ENCODE measurements around the gene PPP2R3A.
"Not testable (repeated sequence)": the region's sequence is repeated elsewhere in the genome, so short reads cannot be mapped to it uniquely, and the experiment has no call there.

Gene PPP2R3A

DNA sequence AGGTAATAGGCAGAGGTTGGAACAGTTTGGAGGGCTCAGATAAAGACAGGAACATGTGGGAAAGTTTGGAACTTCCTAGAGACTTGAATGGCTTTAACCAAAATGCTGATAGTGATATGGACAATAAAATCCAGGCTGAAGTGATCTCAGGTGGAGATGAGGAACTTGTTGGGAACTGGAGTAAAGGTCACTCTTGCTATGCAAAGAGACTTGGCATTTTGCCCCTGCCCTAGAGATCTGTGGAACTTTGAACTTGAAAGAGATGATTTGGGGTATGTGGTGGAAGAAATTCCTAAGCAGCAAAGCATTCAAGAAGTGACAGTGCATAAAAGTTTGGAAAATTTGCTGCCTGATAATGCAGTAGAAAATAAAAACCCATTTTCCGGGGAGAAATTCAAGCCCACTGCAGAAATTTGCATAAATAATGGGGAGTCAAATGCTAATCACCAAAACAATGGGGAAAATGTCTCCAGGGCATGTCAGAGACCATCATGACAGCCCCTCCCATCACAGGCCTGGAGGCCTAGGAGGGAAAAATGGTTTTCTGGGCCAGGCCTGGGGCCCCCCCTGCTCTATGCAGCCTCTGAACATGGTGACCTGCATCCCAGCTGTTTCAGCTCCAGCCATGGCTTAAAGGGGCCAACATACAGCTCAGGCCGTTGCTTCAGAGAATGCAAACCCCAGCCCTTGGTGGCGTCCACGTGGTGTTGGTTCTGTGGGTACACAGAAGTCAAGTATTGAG, 118.3 kb downstream of the PPP2R3A start:
- not testable (repeated sequence) for DNase-seq (ENCODE audit: low read depth)

DNA sequence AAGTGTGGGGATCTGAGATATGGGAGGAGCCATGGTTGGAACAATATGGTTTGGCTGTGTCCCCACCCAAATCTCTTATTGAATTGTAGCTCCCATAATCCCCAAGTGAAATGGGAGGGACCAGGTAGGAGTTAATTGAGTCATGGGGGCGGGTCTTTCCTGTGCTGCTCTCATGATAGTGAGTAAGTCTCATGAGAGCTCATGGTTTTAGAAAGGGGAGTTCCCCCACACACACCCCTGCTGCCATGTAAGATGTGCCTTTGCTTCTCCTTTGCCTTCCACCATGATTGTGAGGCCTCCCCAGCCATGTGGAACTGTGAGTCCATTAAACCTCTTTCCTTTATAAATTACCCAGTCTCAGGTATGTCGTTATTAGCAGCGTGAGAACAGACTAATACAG, 119.5 kb downstream of the PPP2R3A start:
- not testable (repeated sequence) for DNase-seq (ENCODE audit: low read depth)

DNA sequence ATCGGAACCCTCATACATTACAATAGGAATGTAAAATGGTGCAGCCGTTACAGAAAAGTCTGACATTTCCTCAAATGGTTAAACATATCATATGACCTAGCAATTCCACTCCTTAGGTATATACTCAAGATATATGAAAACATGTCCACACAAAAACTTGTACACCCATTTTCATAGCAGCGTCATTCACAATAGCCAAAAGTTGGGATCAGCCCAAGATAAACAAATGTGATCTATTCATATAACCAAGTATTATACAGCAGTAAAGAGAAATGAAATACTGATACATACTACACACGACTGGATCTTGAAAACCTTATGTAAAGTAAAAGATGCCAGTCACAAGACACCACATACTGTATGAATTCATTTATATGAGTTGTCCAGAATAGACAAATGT, 128.2 kb downstream of the PPP2R3A start:
- no peak for DNase-seq (ENCODE audit: low read depth)

- no peak for DNase-seq (ENCODE audit: low read depth)
Observed at GRCh38 chr3:136105044-136105443, 139.5 kb downstream of the PPP2R3A start.

DNA sequence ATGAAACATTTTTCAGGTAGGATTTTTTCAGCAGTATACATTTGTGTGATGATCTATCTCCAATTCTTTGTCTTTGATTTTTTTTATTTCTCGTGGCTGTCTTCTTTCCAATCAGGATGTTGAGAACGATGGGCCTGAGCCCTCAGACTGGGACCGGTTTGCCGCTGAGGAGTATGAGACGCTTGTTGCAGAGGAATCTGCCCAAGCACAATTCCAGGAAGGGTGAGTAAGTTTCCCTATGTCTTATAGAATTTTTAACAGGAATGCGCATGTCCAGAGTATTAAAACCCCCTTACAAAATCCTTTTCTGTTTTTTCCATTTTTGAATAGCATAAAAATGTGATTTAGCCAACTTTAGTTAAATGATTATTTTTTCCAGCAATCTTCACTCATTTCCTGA, 140.6 kb downstream of the PPP2R3A start:
- DNase-seq (ENCODE audit: low read depth): no peak

DNA sequence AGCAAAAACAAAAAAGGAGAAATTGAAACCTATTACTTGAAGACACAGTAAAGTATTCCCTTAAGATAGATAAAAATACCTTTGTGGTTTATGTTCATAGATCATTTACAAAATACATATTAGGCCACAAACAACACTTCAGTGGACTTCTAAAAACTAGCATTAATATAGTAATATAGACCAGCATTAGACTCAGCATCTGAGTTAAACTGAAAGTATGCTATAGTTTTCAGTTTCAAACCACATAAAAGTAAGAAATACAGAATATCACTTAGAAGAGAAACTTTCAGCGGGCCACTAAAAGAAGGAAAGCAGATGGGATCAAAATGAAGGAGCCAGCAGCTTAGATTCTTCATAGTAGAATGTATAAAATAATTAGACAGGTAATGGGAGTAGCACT, 144.0 kb downstream of the PPP2R3A start:
- DNase-seq (ENCODE audit: low read depth): no peak

- no peak for DNase-seq (ENCODE audit: low read depth)
Observed at GRCh38 chr3:136110481-136110880, 145.0 kb downstream of the PPP2R3A start.

- DNase-seq (ENCODE audit: low read depth): peak; percentile 44
Observed at GRCh38 chr3:136114421-136114820, 148.9 kb downstream of the PPP2R3A start.

DNA sequence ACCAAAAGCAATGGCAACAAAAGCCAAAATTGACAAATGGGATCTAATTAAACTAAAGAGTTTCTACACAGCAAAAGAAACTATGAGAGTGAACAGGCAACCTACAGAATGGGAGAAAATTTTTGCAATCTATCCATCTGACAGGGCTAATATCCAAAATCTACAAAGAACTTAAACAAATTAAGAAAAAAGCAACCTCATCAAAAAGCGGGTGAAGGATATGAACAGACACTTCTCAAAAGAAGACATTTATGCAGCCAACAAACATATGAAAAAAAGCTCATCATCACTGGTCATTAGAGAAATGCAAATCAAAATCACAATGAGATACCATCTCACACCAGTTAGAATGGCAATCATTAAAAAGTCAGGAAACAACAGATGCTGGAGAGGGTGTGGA, 153.8 kb downstream of the PPP2R3A start:
- not testable (repeated sequence) for DNase-seq (ENCODE audit: low read depth)

DNA sequence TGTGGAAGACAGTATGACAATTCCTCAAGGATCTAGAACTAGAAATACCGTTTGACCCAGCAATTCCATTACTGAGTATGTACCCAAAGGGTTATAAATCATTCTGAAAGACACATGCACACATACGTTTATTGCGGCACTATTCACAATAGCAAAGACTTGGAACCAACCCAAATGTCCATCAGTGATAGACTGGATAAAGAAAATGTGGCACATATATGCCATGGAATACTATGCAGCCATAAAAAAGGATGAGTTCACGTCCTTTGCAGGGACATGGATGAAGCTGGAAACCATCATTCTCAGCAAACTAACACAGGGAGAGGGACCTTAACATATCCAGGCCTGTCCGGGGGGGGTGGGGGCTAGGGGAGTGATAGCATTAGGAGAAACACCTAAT, 154.3 kb downstream of the PPP2R3A start:
- DNase-seq (ENCODE audit: low read depth): not testable (repeated sequence)

GRCh38 chr3:136120373-136121348, 155.1 kb downstream of the PPP2R3A start:
- no peak for DNase-seq (ENCODE audit: low read depth)

- no peak for DNase-seq (ENCODE audit: low read depth)
Observed at GRCh38 chr3:136122006-136122405, 156.5 kb downstream of the PPP2R3A start.

DNA sequence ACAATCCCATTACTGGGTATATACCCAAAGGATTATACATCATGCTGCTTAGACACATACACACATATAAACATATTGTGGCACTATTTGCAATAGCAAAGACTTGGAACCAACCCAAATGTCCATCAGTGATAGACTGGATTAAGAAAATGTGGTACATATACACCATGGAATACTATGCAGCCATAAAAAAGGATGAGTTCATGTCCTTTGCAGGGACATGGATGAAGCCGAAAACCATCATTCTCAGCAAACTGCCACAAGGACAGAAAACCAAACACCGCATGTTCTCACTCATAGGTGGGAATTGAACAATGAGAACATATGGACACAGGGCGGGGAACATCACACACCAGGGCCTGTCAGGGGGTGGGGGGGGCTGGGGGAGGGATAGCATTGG, 166.1 kb downstream of the PPP2R3A start:
- DNase-seq (ENCODE audit: low read depth): not testable (repeated sequence)

GRCh38 chr3:136134091-136134490, 168.6 kb downstream of the PPP2R3A start:
- no peak for DNase-seq (ENCODE audit: low read depth)

- DNase-seq (ENCODE audit: low read depth): no peak
Observed at GRCh38 chr3:136135039-136135802, 169.7 kb downstream of the PPP2R3A start.

DNA sequence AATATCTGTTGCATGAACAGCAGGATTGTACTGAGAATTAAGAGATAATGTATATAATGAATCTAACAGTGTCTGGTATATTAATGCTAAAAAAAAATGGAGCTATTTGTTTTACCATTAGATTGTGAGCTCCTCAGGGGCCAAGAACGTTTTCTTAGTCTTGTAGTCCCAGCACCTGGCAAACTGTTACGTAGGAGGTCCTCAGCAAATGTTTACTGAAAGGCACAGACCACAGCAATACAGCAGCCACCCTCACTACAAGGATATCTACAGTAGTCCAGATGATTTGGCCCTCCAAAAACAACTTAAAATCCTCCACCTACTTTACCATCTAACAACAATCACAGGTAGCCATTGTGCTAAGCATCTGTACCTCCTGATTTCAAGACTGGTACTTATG, 170.9 kb downstream of the PPP2R3A start:
- DNase-seq (ENCODE audit: low read depth): no peak

GRCh38 chr3:136141291-136141785, 175.8 kb downstream of the PPP2R3A start:
- no peak for DNase-seq (ENCODE audit: low read depth)

DNA sequence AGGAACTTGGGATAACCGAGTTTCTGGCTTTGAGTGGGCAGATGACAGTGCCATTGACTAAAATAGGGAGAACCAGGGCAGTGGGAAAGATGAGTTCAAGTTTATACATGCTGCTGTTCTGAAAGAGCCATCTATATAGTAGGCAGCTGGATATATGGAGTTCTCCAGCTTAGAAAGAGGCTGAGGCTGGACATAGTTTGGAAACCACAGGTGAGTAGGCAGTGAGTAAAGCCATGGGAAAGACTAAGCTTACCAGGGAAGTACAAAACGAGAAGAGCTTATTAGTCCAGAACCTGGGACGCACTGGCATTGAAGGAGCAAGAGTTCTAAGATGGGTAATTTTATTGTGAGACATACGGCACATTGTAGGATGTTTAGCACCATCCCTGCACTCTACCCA, 176.4 kb downstream of the PPP2R3A start:
- DNase-seq (ENCODE audit: low read depth): no peak

GRCh38 chr3:136142592-136142991, 177.1 kb downstream of the PPP2R3A start:
- peak; percentile 71 for DNase-seq (ENCODE audit: low read depth)

GRCh38 chr3:136144397-136144796, 178.9 kb downstream of the PPP2R3A start:
- not testable (repeated sequence) for DNase-seq (ENCODE audit: low read depth)

- DNase-seq (ENCODE audit: low read depth): no peak
Observed at GRCh38 chr3:136146981-136147729, 181.6 kb downstream of the PPP2R3A start.

All from non-pigmented ciliary epithelial cell (primary cell).